Transverse colon (tissue), 4 donors: ENCODE data around the gene OGFRL1. TPM values are rescaled to one million over a fixed set of nuclear protein-coding genes. Genes with fewer than 3 reads are reported as not detected.
A peak's percentile ranks its signal among the peaks of the same experiment; 100 is the strongest.

Experiments used
- DNase-seq: peaks from one replicate; pipeline ENCODE4 v3.0.0-alpha.2; 2019
- H3K27ac ChIP-seq, 4 donors: fragments of 200-600 bp; sonication (generic); 2 replicates each; pipeline ENCODE4 v1.5.1; 2016 to 2018; ENCODE audit warnings: inconsistent platforms in 4 of 4
- H3K27me3 ChIP-seq: fragments of 200-600 bp; sonication (generic); 2 replicates; pipeline ENCODE4 v1.5.1; 2017; ENCODE audit warnings: inconsistent platforms
- H3K36me3 ChIP-seq, 4 donors: fragments of 200-600 bp; sonication (generic); 2 replicates each; pipeline ENCODE4 v1.5.1; 2017 to 2019; ENCODE audit warnings: inconsistent platforms in 4 of 4
- H3K4me1 ChIP-seq, 4 donors: fragments of 200-600 bp; sonication (generic); 2 replicates each; pipeline ENCODE4 v1.5.1; 2017 to 2020; ENCODE audit warnings: inconsistent platforms in 4 of 4
- H3K4me3 ChIP-seq, 4 donors: fragments of 200-600 bp; sonication (generic); 1 replicate in 1 of 4; 2 replicates in 3 of 4; pipeline versions ENCODE4 v1.5.1 to v1.6.1; 2017 to 2019; ENCODE audit warnings: inconsistent platforms in 4 of 4
- H3K9me3 ChIP-seq, 2 donors: fragments of 200-600 bp; sonication (generic); 2 replicates each; pipeline ENCODE4 v1.5.1; 2017 to 2019; ENCODE audit warnings: inconsistent platforms in 2 of 2
- EP300 ChIP-seq: sonication (generic); formaldehyde crosslinking; IDR thresholded peaks from one replicate; pipeline ENCODE4 v1.6.1; 2017; ENCODE audit warnings: antibody characterized with exemption, low read depth
- POLR2A ChIP-seq: fragments of 450-650 bp; IDR thresholded peaks from one replicate; pipeline ENCODE4 v1.6.1; 2016; ENCODE audit warnings: antibody characterized with exemption, mild to moderate bottlenecking, moderate library complexity
- POLR2AphosphoS5 ChIP-seq, 3 donors: sonication (generic); formaldehyde crosslinking; IDR thresholded peaks; one replicate each; pipeline ENCODE4 v1.6.1; 2016; ENCODE audit warnings: antibody characterized with exemption in 3 of 3
- WGBS, 2 donors: methylation state at CpG; one replicate each; pipeline ENCODE4 v1.1.5; 2018; ENCODE audit warnings: low coverage in 1 of 2; 5-methylcytosine and 5-hydroxymethylcytosine counted together
- in situ Hi-C, 4 donors: fragments of 200-750 bp; cut with MboI; loops; one replicate each; pipeline versions ENCODE4 v1.15.0 to v1.15.1; 2017; ENCODE audit warnings: low sequenced_read_pairs in 3 of 4, low pct_ligation_motif_present in 1 of 4, low pct_unique_long_range_greater_than_20kb in 1 of 4
- intact Hi-C: fragments of 100-400 bp; cut with DNase I; formaldehyde crosslinking; loops from one replicate; pipeline ENCODE4 v1.15.1; 2023; ENCODE audit warnings: low total_unique reads
- total RNA-seq, 4 donors: library from RNA; depleted of rRNA; stranded (reverse); fragments of >200 nt; gene quantifications; one replicate each; pipeline ENCODE4 v1.1.0, GENCODE V29; 2016
- TF ChIP-seq, protein P1 (sequence below), 5 experiments: fragments of 200-600 bp in 3 of 5; fragments of 450-650 bp in 2 of 5; sonication (generic) in 3 of 5; IDR thresholded peaks; 1 replicate in 2 of 5; 2 replicates in 3 of 5; pipeline ENCODE4 v1.5.1; 2016 to 2017; ENCODE audit warnings: antibody characterized with exemption in 5 of 5, inconsistent platforms in 3 of 5, mild to moderate bottlenecking in 2 of 5, moderate library complexity in 1 of 5

Gene OGFRL1
- total RNA-seq, 4 donors from 2014 or later, result 7.5 to 15.6 (median 11.6) TPM

GRCh38 chr6:71345476-71346333 is 57.1 kb downstream of the OGFRL1 start:
- intact Hi-C loops (no loop called here), in situ Hi-C loops (loop anchor here (10.0 to 25.0 kb wide), 3 partner anchors 141 to 308 kb away; no protein-coding TSS in a partner anchor)
- no peaks in the 10 kb centered on the region for H3K36me3 ChIP-seq
- H3K4me3 ChIP-seq, result no peak overlapping the region
- peaks cover 0 to 8% (median 0%) of the 10 kb centered on the region in 4 donors for H3K4me1 ChIP-seq
- no peaks in the 10 kb centered on the region for H3K9me3 ChIP-seq
- H3K27ac ChIP-seq, result no peak overlapping the region
- 68 to 84% methylated on average over 5 of the region's 5 CpGs for WGBS, 2 donors
- no peak for TF ChIP-seq EP300
- TF ChIP-seq POLR2A, result no peak
- TF ChIP-seq, protein P1, sequence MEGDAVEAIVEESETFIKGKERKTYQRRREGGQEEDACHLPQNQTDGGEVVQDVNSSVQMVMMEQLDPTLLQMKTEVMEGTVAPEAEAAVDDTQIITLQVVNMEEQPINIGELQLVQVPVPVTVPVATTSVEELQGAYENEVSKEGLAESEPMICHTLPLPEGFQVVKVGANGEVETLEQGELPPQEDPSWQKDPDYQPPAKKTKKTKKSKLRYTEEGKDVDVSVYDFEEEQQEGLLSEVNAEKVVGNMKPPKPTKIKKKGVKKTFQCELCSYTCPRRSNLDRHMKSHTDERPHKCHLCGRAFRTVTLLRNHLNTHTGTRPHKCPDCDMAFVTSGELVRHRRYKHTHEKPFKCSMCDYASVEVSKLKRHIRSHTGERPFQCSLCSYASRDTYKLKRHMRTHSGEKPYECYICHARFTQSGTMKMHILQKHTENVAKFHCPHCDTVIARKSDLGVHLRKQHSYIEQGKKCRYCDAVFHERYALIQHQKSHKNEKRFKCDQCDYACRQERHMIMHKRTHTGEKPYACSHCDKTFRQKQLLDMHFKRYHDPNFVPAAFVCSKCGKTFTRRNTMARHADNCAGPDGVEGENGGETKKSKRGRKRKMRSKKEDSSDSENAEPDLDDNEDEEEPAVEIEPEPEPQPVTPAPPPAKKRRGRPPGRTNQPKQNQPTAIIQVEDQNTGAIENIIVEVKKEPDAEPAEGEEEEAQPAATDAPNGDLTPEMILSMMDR (IDR thresholded peaks at IDR 0.05), result no peak
- TF ChIP-seq POLR2AphosphoS5 (IDR thresholded peaks at IDR 0.05), result no peak
- no peak for DNase-seq
- H3K27me3 ChIP-seq, result no peaks in the 10 kb centered on the region

DNA sequence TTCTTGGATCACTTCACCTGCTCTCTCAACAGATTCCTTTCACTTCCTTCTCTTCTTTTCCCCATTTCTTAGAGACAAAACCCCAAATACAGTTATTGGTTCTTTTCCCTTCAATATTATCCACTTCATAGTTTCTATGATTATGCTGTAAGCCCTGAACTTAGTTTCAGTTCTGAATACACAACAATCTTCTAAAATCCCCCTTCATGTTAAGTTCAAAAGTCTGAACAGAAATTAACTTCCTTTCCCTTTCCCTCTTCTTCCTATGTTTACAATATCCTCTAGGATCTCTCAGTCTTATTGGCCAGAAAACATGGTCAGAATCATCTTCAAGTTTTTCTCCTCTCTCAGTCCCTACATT is 57.7 kb downstream of the OGFRL1 start:
- Histone ChIP-seq H3K4me3 (no peak overlapping the region), H3K4me1 (peaks cover 0 to 14% (median 2%) of the 10 kb centered on the region in 4 donors), H3K27me3 (no peaks in the 10 kb centered on the region), H3K9me3 (no peaks in the 10 kb centered on the region), H3K36me3 (no peaks in the 10 kb centered on the region), H3K27ac (no peak overlapping the region)
- intact Hi-C loops (no loop called here), in situ Hi-C loops (loop anchor here (10.0 to 25.0 kb wide), 3 partner anchors 142 to 309 kb away; no protein-coding TSS in a partner anchor)
- TF ChIP-seq, protein P1 (IDR thresholded peaks at IDR 0.05), result no peak
- TF ChIP-seq POLR2AphosphoS5 (IDR thresholded peaks at IDR 0.05), result no peak
- TF ChIP-seq EP300, result no peak
- TF ChIP-seq POLR2A, result no peak
- no peak for DNase-seq

DNA sequence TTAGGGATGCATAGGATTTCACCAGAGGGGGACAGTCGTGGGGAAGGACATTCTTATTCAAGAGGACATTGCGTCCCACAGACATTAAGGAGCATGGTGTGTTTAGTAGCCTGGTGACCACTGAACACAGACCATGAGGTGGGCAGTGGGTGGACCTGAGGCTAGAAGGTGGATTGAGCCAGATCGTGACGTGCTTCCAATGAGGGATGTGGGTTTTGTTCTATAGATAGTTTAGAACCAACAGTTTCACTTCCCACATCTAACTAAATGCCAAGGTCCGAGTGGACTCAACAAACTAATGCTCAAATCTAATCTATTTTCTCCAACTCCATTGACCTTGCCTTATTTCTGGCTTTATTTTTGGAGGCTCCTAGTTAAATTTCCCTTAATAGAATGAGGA is 58.5 kb downstream of the OGFRL1 start:
- Histone ChIP-seq H3K27me3 (no peaks in the 10 kb centered on the region), H3K27ac (no peak overlapping the region), H3K4me3 (no peak overlapping the region), H3K9me3 (no peaks in the 10 kb centered on the region), H3K36me3 (no peaks in the 10 kb centered on the region), H3K4me1 (peaks cover 0 to 17% (median 2%) of the 10 kb centered on the region in 4 donors)
- in situ Hi-C loops (loop anchor here (10.0 to 25.0 kb wide), 3 partner anchors 142 to 310 kb away; no protein-coding TSS in a partner anchor), intact Hi-C loops (no loop called here)
- TF ChIP-seq POLR2A (no peak), EP300 (no peak), POLR2AphosphoS5 (IDR thresholded peaks at IDR 0.05) (no peak)
- TF ChIP-seq, protein P1 (IDR thresholded peaks at IDR 0.05), result no peak
- no peak for DNase-seq
- 80 to 90% methylated on average over 3 to 5 of the region's 5 CpGs for WGBS, 2 donors

GRCh38 chr6:71349395-71349794 is 60.8 kb downstream of the OGFRL1 start:
- Histone ChIP-seq H3K27ac (peak overlapping the region in 2 of 4 donors; percentile 39 to 72), H3K36me3 (no peaks in the 10 kb centered on the region), H3K4me3 (no peak overlapping the region), H3K4me1 (peaks cover 0 to 17% (median 2%) of the 10 kb centered on the region in 4 donors), H3K27me3 (no peaks in the 10 kb centered on the region), H3K9me3 (no peaks in the 10 kb centered on the region)
- TF ChIP-seq POLR2AphosphoS5 (IDR thresholded peaks at IDR 0.05) (no peak), EP300 (no peak), POLR2A (no peak)
- TF ChIP-seq, protein P1 (IDR thresholded peaks at IDR 0.05), result peak; percentile 52 to 71 (median 56)
- intact Hi-C loops (no loop called here), in situ Hi-C loops (loop anchor here (10.0 to 25.0 kb wide), 3 partner anchors 145 to 312 kb away; no protein-coding TSS in a partner anchor)
- DNase-seq, result no peak
- 10 to 19% methylated on average over 3 of the region's 3 CpGs for WGBS, 2 donors
